ENCODE measurements around the gene SLC4A5. TPM values are rescaled to one million over a fixed set of nuclear protein-coding genes. Genes with fewer than 3 reads are reported as not detected.

Gene SLC4A5
- polyA plus RNA-seq, 1 of the 3 experiments (the other 2 are of a cell fraction), result 0.25 TPM

DNA sequence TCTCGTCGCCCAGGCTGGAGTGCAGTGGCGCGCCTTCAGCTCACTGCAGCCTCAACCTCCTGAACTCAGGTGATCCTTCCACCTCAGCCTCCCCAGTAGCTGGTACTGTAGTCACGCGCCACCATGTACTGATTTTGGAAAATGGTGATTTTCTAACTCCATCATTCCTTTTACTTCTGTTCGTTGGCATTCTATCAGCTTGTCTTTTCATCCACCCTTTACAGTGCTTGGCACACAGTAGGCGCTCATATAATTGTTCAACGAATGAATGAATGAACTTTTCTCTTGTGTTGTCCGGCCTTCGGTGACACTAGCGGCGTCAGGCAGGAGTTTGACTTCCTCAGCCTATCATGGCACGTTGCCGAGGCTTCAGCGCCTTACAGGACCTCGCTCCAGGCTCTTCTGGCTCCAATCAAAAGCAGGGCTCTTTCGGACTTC, 145.2 kb downstream of the SLC4A5 start:
- Histone ChIP-seq H3K27ac (ENCODE audit: low read depth in 2 of 2, low read length in 1 of 2) (peak overlapping the region in 1 of 2 experiments; percentile 97; a peak in 2 of 4 replicates), H3K4me2 (peak overlapping the region; percentile 99), H3K9ac (no peak overlapping the region), H3K4me1 (ENCODE audit: control insufficient read depth in 1 of 2, insufficient read depth in 2 of 2, low read depth in 1 of 2, low read length in 1 of 2) (peaks cover 5 to 18% of the 10 kb centered on the region in 2 experiments; a peak in 3 of 4 replicates), H2AFZ (ENCODE audit: low read depth) (peak overlapping the region; percentile 64), H4K20me1 (ENCODE audit: insufficient read depth) (peaks cover 39% of the 10 kb centered on the region), H3K4me3 (ENCODE audit: low read depth in 2 of 2, low read length in 1 of 2) (peak overlapping the region; percentile 9 to 30), H3K36me3 (replicated peaks in 1 of 2; ENCODE audit: control insufficient read depth in 1 of 2, insufficient read depth in 2 of 2, low read length in 1 of 2) (peaks cover 0 to 12% of the 10 kb centered on the region in 2 experiments), H3K9me3 (no peaks in the 10 kb centered on the region), H3K27me3 (ENCODE audit: insufficient read depth) (no peaks in the 10 kb centered on the region), H3F3A (replicated peaks; ENCODE audit: insufficient read depth) (peaks cover 4% of the 10 kb centered on the region), H3K9me2 (no peaks in the 10 kb centered on the region), H3K79me2 (ENCODE audit: insufficient read depth) (peaks cover 40% of the 10 kb centered on the region)
- ChIA-PET POLR2A (interaction anchor here (1.2 to 2.8 kb wide), 5 partner anchors 10 to 370 kb away, joined by 4 to 24 read pairs (median 5); partner anchors contain the start of genes MOB1A and STAMBP), CTCF (interaction anchor here (0.6 to 2.3 kb wide), 15 partner anchors 10 to 375 kb away, joined by 3 to 9 read pairs (median 4); partner anchors contain the start of gene MOB1A)
- no peak; the same call in 1 of the 2 replicates for TF ChIP-seq IRF3 (IDR thresholded peaks at IDR 0.05; ENCODE audit: low read depth, low read length)
- TF ChIP-seq ELF1 (IDR thresholded peaks at IDR 0.05), result no peak
- 0 out of 2 replicates have a peak, but pooled peaks have one; percentile 33 for TF ChIP-seq RCOR1 (IDR thresholded peaks at IDR 0.05; ENCODE audit: low read length)
- no peak for TF ChIP-seq GATA2 (CRISPR knock-in tag; IDR thresholded peaks at IDR 0.05)
- no peak for TF ChIP-seq USF2 (IDR thresholded peaks at IDR 0.05; ENCODE audit: borderline replicate concordance, low read depth, low read length)
- peak; percentile 94 for TF ChIP-seq RFX5 (IDR thresholded peaks at IDR 0.05; ENCODE audit: low read length)
- no peak for TF ChIP-seq MAX (IDR thresholded peaks at IDR 0.05; ENCODE audit: low read depth)
- TF ChIP-seq TEAD4 (IDR thresholded peaks at IDR 0.05; ENCODE audit: borderline replicate concordance, insufficient read depth), result no peak
- no peak for TF ChIP-seq RAD21 (IDR thresholded peaks at IDR 0.05; ENCODE audit: low read length)
- TF ChIP-seq YY1 (IDR thresholded peaks at IDR 0.05; ENCODE audit: low read depth), result no peak
- no peak for TF ChIP-seq JUND (IDR thresholded peaks at IDR 0.05)
- TF ChIP-seq TCF12 (IDR thresholded peaks at IDR 0.05), result no peak
- no peak for TF ChIP-seq REST (IDR thresholded peaks at IDR 0.05; ENCODE audit: low read depth, low read length)
- WGBS (ENCODE audit: low lambda C conversion rate), result 38% methylated on average over 18 of the region's 18 CpGs
- DNase-seq, result no peak
